HG03575 (cell line): ENCODE results near the gene SEMA3D.

Source experiments
- ATAC-seq: cut with Tn5 transposase; IDR thresholded peaks from one replicate; pipeline ENCODE4 v1.9.1; 2021; ENCODE audit not compliant: unreplicated experiment, insufficient number of reproducible peaks, low FRiP score; ENCODE audit errors: extremely low read depth

The SEMA3D gene

DNA sequence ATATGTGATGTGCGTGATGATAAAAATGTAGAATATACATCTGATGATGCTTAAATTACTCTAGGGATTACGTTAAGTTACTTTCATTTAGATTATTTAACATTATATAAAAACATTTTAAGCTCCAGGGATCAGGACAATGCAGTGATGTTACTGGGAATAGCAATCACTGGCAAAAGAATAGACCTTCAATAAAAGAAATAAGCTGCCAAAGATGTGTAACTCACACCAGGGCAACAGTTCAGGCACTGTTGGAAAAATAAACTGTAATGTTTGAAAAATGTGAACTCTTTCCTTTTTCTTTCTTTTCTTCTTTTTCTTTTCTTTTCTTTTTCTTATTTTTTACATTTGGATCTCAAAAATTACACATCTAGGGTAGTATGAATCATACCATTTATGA, 131.7 kb downstream of the SEMA3D start:
- ATAC-seq: no peak

DNA sequence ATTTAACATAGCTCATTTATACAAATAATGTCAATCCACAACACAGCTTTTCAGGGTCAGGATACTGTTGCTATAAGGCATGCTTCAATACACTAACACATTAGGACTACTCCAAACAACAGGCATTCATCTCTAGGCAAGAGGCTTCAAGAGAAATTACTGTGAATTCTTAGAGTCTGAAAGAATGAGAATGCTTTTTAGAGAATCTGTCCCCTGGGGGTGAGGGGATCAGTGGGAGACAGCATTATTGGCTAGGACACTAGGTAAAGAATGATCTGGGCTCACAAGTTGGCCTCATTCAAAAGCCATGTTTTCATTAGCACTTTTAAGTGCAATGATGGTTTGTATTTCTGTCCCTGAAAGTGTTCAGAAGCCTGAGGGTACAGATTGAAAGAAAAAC, 132.6 kb downstream of the SEMA3D start:
- ATAC-seq: no peak

DNA sequence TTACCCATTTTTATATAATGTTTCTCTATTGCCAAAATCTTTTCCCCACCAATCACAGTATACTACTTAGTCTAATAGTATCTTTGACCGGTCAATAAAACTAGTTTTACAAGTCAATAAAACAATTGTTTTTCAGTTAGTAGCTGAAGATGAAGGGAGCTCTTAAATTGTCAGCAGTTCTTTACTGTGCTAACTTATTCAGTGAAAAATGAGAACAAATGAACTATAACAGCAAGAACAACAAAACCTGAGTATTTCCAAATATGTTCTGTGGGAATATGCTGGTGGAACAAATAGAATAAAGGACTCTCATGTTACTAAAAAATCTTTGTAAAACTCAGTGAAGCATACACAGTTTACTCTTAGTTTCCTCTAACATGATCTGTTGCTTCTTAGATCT, 134.0 kb downstream of the SEMA3D start:
- ATAC-seq: no peak

DNA sequence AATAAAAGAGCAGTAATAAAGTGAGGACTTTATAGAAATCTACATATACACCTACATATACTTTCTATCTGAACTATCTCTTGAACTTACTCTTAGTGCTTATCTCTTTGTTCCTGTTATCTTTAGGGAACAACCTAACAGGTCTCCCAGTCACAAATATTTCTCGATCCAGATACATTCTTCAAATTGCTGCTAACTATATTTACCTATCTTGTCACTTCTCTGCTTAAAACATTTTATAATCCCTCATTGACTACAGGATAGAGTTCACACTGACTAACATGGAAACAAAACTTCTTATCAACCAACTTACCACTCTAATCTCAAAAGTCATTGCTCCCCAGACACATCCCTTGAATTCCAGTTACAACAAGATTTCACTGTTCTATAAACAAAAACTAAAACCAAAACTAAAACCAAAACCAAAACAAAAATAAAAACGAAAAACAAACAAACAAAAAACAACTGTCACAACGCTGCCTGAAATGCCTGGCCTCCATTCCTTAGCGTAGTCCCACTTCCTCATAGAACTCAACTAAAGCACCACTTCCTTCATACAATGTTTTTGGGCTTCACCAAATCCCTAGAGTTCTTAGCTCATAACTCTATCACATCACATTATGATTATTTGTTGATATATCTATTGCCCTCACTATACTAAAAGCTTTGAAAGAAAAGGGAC, 134.7 kb downstream of the SEMA3D start:
- no peak for ATAC-seq

GRCh38 chr7:85046534-85046933, 140.3 kb downstream of the SEMA3D start:
- ATAC-seq: no peak

DNA sequence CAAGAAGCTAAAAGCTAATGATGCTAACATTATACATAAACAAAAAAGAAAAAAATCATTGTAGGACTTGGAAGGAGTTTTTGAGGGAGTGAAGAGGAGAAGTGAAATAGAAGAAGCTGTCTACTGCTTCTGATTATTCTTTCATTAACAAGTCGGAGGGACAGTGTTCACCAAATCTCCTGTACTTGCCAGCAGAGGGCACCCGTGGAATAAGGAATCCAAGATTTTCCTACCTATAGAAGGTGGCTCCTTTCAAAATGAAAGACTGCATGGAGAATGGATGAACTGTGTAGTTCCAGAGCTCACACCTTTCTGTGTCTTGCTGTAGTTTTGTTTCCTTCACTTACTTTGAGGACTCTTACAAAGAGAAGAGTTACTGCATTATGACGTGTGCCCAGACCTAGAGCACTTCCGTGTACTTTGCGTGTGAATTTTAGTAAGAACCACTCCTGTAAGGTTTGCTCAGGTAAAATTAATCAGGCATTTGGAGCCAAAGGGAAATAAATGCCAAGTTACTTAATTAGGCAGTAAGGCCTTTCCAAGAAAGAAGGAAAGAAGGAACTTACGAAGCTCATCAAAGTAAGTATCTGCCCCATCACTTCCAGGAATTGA, 145.1 kb downstream of the SEMA3D start:
- no peak for ATAC-seq

DNA sequence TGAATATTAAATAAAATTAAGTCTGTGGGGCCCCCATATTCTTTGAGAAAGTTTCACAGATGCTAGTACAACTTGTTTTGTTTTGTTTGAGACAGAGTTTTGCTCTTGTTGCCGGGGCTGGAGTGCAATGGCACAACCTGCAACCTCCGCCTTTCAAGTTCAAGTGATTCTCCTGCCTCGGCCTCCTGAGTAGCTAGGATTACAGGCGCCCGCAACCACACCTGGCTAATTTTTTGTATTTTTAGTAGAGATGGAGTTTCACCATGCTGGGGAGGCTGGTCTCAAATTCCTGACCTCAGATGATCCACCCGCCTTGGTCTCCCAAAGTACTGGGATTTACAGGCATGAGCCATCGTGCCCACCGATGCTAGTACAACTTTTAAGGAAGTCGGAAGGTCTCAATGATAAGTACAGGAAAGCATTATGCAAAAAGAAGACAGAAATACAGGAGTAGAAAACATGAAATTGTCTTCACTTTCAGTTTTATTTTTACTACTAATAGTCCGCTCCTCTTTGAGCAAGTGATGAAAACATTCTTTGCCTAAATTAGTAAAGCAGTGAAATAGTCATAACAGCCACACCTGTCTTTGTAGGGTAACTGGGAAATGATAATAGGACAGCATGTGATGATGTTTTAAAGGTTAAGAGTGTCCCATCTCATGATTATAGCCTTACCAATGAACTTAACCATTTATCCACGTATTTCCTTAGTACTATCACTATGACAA, 147.5 kb downstream of the SEMA3D start:
- ATAC-seq: peak; percentile 90

- no peak for ATAC-seq
These were observed 148.4 kb downstream of the SEMA3D start for GRCh38 chr7:85038466-85038865.

- ATAC-seq: no peak
These were observed 153.6 kb downstream of the SEMA3D start for GRCh38 chr7:85033263-85033662.

DNA sequence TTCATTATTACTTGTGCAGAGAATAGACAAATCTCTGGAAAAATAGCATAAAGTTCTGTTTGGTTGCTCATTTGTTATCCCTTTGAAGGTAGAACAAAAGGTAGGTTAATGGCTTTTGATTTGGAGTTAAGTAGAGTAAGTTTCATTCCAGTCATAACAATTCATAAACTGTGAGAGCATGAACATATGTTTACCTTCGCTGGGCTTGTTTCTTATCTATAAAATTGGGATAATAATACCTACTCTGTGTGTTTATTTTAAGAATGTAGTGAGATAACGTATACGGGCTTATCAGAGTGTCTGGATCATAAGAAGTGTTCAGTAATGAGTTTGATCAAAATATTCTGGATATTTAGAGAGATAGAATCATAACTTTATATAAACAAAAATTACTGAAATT, 155.4 kb downstream of the SEMA3D start:
- no peak for ATAC-seq

- no peak for ATAC-seq
These were observed 156.0 kb downstream of the SEMA3D start for GRCh38 chr7:85030893-85031292.

GRCh38 chr7:85025312-85025756, 161.5 kb downstream of the SEMA3D start:
- ATAC-seq: peak; percentile 60

DNA sequence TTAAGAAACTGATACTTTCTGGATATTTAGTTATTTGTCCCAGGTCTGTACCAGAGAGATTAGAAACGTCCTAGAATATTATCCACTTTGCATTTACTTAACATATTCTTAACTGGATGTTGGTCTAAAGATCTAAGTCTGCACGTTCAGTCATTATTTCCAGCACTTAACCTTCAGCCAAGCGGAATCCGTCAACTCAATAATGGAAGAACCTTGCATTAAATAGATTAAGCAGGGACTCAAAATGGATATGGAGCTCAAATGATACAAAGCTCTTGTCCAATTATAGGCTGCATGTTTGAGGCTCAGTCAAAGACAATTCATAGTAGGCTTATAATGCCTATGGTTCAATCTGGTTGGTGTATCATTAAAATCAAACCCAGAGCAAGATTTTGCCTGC, 162.9 kb downstream of the SEMA3D start:
- no peak for ATAC-seq

GRCh38 chr7:85023066-85023712, 163.7 kb downstream of the SEMA3D start:
- no peak for ATAC-seq

DNA sequence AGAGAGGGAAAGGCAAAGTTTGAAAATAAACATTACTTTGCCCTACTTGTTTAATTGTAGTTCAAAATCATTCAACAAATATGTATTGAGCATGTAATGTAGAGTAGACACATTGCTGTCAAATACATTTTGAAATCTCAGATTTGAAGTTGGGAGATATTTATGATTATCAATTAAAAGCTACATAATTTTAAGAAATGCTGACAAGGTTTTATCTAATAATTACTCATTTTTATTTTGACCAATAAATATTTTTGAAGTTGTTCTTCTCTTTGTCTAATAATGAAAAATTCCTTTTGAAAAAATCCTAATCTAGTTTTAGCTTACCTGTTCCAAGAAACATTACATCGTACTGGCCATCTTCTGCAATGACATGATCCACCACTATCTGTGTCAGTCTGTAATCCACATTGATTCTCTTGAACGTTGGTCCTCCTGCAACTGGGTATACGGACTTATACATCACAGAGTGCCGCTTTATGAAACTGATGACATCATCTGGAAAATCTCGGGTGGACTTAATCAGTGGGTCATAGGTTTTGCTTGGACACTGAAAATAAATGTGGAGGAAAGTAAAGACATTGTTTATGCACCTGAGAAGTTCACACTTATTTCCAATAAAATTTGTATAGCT, 164.7 kb downstream of the SEMA3D start:
- no peak for ATAC-seq

DNA sequence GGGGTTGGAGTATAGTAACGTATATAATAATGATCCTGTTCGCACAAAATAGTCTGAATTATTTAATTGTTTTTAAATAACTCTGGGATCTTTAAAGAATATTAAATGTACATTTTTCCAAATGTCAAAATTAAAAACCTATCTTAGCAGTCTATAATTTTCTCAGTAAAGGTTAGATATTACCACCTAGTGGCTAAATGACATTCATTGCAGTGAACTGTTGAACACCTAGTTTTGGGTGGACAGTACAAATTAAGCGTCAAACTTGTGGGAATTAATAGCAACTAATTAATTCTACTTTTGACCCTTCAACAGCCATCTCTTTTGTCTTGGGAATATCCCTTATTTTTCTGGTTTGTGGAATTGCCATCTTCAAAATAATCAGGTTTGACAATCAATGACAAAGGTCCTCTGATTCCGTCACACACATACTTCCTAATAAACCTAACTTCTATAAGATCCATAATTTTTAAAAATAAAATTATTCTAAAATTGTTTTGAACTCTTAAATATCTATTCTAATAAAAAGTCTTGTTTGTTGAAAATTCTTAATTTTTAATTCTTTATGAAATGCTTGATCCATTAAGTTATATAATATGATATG, 165.7 kb downstream of the SEMA3D start:
- ATAC-seq: no peak

DNA sequence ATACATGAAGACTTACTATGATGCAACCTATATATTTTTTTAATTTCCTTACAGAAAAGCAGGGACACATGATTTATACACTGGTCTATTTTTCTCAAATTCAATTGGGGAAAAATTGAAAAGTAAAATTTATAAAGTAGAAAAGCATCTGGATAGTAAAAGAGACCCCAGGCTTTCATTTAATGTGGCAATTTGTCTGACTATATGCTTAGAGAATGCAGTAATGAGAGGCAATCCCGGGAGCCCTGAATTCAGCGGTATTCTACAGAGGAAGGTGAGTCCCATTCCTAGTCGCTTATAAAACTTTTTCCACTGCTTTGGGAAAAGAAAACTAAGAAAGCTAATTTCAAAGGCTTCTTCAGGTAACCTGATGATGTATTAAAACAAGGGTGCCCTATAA, 167.1 kb downstream of the SEMA3D start:
- ATAC-seq: no peak

DNA sequence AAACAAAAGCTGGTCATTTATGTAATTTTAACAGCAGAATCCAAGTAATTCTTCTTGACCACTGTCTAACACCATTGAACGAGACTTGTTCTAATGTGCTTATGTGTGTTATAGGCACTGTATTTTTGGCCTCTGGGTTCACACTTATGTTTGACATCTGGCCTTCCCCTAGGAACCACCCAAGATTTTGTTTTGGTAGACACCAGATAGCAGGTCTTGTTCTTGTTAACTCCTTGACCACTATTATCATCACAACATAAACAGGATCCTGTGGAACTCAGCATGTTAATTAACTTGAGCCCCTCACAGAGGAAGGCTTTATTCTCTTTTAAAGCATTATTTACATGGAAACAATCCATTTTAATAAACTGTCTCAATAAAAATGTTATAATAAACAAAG, 167.7 kb downstream of the SEMA3D start:
- no peak for ATAC-seq

DNA sequence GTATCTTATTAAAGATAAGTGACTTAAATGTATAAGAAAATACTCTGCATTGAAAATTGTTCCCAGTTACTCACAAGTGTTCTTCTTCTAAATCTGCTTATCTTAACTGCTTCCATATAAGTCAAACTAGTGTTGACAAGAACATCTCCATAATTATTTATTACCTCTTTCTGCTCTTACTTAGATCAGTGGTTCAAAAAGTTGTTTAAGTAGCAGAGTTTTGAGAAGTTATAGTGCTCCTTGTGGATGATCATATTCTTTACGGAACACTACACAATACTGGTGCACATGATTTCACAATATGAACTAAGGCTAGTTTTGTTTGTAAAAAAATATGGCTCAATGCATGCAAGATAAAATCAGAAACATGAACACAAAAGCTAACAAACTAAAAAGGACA, 168.4 kb downstream of the SEMA3D start:
- ATAC-seq: no peak
